Measurements from ENCODE around the gene MILR1.

The MILR1 gene

GRCh38 chr17:64442541-64442971 is 6.4 kb upstream of the MILR1 start:
- DNase-seq (ENCODE audit: low read depth) = no peak
- in situ Hi-C loops (cut with HindIII; ENCODE audit: low sequenced_read_pairs) = no loop called here
- TF ChIP-seq, protein P1, sequence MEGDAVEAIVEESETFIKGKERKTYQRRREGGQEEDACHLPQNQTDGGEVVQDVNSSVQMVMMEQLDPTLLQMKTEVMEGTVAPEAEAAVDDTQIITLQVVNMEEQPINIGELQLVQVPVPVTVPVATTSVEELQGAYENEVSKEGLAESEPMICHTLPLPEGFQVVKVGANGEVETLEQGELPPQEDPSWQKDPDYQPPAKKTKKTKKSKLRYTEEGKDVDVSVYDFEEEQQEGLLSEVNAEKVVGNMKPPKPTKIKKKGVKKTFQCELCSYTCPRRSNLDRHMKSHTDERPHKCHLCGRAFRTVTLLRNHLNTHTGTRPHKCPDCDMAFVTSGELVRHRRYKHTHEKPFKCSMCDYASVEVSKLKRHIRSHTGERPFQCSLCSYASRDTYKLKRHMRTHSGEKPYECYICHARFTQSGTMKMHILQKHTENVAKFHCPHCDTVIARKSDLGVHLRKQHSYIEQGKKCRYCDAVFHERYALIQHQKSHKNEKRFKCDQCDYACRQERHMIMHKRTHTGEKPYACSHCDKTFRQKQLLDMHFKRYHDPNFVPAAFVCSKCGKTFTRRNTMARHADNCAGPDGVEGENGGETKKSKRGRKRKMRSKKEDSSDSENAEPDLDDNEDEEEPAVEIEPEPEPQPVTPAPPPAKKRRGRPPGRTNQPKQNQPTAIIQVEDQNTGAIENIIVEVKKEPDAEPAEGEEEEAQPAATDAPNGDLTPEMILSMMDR (IDR thresholded peaks at IDR 0.05; ENCODE audit: low read depth, low read length, missing control alignments) = no peak
- no peak overlapping the region for H3K4me3 ChIP-seq (ENCODE audit: low read depth, low read length)

DNA sequence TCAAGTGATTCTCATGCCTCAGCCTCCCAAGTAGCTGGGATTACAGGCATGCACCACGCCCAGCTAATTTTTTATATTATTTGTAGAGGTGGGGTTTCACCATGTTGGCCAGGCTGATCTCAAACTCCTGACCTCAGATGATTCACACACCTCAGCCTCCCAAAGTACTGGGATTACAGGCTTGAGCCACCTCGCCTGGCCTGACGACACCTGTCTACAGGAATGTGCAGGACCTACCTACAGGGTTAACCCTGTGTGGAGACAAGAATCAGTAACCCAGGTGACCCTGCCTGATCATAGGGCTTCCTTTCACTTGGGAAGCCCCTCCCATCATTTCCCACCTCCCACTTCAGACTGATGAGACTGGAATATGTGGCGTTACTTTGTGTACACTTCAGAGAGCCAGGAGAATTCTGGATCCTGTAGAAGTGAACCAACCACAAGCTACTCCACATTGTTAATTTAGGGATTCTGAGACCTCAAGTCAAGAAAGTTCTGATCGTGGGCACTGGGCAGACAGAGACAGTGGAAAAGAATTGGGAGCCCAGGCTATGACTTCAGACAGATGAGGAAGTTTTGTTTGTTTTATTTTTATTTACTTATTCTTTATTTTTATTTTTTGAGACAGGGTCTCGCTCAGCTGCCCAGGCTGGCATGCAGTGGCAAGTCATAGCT is 5.7 kb upstream of the MILR1 start:
- TF ChIP-seq, protein P1 (IDR thresholded peaks at IDR 0.05; ENCODE audit: low read depth, low read length, missing control alignments) = no peak
- in situ Hi-C loops (cut with HindIII; ENCODE audit: low sequenced_read_pairs) = no loop called here
- no peak for DNase-seq (ENCODE audit: low read depth)
- H3K4me3 ChIP-seq (ENCODE audit: low read depth, low read length) = no peak overlapping the region

DNA sequence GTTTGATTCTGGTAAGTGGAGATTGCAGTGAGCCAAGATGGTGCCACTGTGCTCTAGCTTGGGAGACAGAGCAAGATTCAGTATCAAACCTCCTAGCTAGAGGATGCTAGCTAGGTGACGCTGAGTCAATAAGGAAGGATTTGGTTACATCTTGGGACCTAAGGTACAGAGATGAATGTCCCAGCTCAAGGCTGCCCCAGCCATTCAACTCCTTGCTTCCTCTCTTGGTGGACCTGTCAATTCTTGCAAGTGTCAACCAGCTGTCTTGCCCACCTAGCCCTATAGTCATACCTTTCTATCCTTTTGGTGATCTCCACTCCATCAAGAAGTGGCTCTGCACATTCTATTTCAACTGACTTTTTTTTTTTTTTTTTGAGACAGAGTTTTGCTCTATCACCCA is 1.4 kb upstream of the MILR1 start:
- in situ Hi-C loops (cut with HindIII; ENCODE audit: low sequenced_read_pairs) = no loop called here
- TF ChIP-seq, protein P1 (IDR thresholded peaks at IDR 0.05; ENCODE audit: low read depth, low read length, missing control alignments) = no peak
- H3K4me3 ChIP-seq (ENCODE audit: low read depth, low read length) = no peak overlapping the region
- DNase-seq (ENCODE audit: low read depth) = no peak

DNA sequence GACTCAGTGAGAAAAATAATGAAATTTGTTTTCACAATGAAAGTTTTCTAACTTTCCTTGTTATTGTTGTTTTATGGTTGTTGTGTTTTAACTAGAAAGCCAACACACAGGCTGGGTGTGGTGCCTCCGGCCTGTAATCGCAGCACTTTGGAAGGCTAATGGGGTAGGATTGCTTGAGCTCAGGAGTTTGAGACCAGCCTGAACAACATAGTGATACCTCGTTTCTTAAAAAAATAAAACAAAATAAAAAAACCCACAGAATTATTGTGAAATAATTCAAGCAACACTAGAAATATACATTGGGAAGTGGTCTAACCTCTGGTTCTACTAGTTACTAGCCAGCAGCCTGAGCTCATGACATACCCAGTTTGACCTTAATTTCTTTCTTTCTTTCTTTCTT is 630 bp downstream of the MILR1 start:
- no peak for DNase-seq (ENCODE audit: low read depth)
- in situ Hi-C loops (cut with HindIII; ENCODE audit: low sequenced_read_pairs) = no loop called here
- H3K4me3 ChIP-seq (ENCODE audit: low read depth, low read length) = no peak overlapping the region
- TF ChIP-seq, protein P1 (IDR thresholded peaks at IDR 0.05; ENCODE audit: low read depth, low read length, missing control alignments) = no peak

- in situ Hi-C loops (cut with HindIII; ENCODE audit: low sequenced_read_pairs) = no loop called here
- TF ChIP-seq, protein P1 (IDR thresholded peaks at IDR 0.05; ENCODE audit: low read depth, low read length, missing control alignments) = no peak
- H3K4me3 ChIP-seq (ENCODE audit: low read depth, low read length) = no peak overlapping the region
- no peak for DNase-seq (ENCODE audit: low read depth)
These were observed 7.3 kb downstream of the MILR1 start for GRCh38 chr17:64455993-64456885.

- H3K4me3 ChIP-seq (ENCODE audit: low read depth, low read length) = no peak overlapping the region
- TF ChIP-seq, protein P1 (IDR thresholded peaks at IDR 0.05; ENCODE audit: low read depth, low read length, missing control alignments) = no peak
- in situ Hi-C loops (cut with HindIII; ENCODE audit: low sequenced_read_pairs) = no loop called here
- DNase-seq (ENCODE audit: low read depth) = peak; percentile 80
These were observed 8.2 kb downstream of the MILR1 start for GRCh38 chr17:64457156-64457555.
